HG03342 (cell line): Measurements from ENCODE around the gene KCNH6.

ENCODE experiments used
- ATAC-seq: cut with Tn5 transposase; IDR thresholded peaks from one replicate; pipeline ENCODE4 v1.9.1; 2021; ENCODE audit warnings: mild to moderate bottlenecking, moderate library complexity; ENCODE audit not compliant: unreplicated experiment

KCNH6 gene

GRCh38 chr17:63531022-63531965 lies 8.1 kb downstream of the KCNH6 start:
- ATAC-seq = no peak

- ATAC-seq = no peak
These were observed 10.4 kb downstream of the KCNH6 start for GRCh38 chr17:63533433-63534077.

- no peak for ATAC-seq
These were observed 11.0 kb downstream of the KCNH6 start for GRCh38 chr17:63534078-63534570.

GRCh38 chr17:63534816-63535455 lies 11.8 kb downstream of the KCNH6 start:
- ATAC-seq = no peak

- no peak for ATAC-seq
These were observed 12.5 kb downstream of the KCNH6 start for GRCh38 chr17:63535640-63536039.

- no peak for ATAC-seq
These were observed 13.8 kb downstream of the KCNH6 start for GRCh38 chr17:63537001-63537400.

GRCh38 chr17:63537991-63538692 lies 15.0 kb downstream of the KCNH6 start:
- no peak for ATAC-seq

- ATAC-seq = no peak
These were observed 15.8 kb downstream of the KCNH6 start for GRCh38 chr17:63538693-63539595.

- ATAC-seq = no peak
These were observed 17.4 kb downstream of the KCNH6 start for GRCh38 chr17:63540590-63540989.

GRCh38 chr17:63542218-63542545 lies 19.0 kb downstream of the KCNH6 start:
- no peak for ATAC-seq

GRCh38 chr17:63542942-63543821 lies 20.0 kb downstream of the KCNH6 start:
- no peak for ATAC-seq

GRCh38 chr17:63543822-63544420 lies 20.8 kb downstream of the KCNH6 start:
- ATAC-seq = no peak

GRCh38 chr17:63544467-63545301 lies 21.5 kb downstream of the KCNH6 start:
- no peak for ATAC-seq

GRCh38 chr17:63546308-63547082 lies 23.3 kb downstream of the KCNH6 start:
- ATAC-seq = no peak

- no peak for ATAC-seq
These were observed 23.9 kb downstream of the KCNH6 start for GRCh38 chr17:63547083-63547523.

- peak; percentile 22 for ATAC-seq
These were observed 26.3 kb downstream of the KCNH6 start for GRCh38 chr17:63549289-63549945.
